A549 (cell line): ENCODE data around the gene C14orf119. TPM values are rescaled to one million over a fixed set of nuclear protein-coding genes. Genes with fewer than 3 reads are reported as not detected.

Source experiments
- ATAC-seq, 2 experiments: fragments of 200-7000 bp in 1 of 2; fragments of >200 bp in 1 of 2; cut with Nextera tagmentation in 1 of 2; cut with Tn5 transposase in 1 of 2; 3 replicates each; pipeline versions ENCODE4 v1.8.0 to v1.9.1; 2018 to 2020; ENCODE audit warnings: mild to moderate bottlenecking in 1 of 2, moderate library complexity in 1 of 2
- CTCF ChIA-PET: fragments of 300-600 bp; sonication (Branson Sonifier 250); formaldehyde crosslinking; extraction: SDS; loops from one replicate; lab custom pipeline; 2021; ENCODE audit warnings: antibody characterized with exemption, inconsistent platforms; lab: Yijun Ruan, JAX
- POLR2A ChIA-PET: fragments of 350-600 bp; formaldehyde crosslinking; extraction: SDS; loops from one replicate; lab custom pipeline; 2021; ENCODE audit warnings: antibody characterized with exemption, inconsistent platforms; lab: Yijun Ruan, JAX
- DNase-seq, 2 experiments: peaks; one replicate each; pipeline versions ENCODE4 v3.0.0 to v3.0.0-alpha.2; 2011 to 2016; ENCODE audit warnings: low read depth in 1 of 2, low spot score in 1 of 2
- FAIRE-seq: peaks from 2 replicates; lab custom pipeline; 2011; peaks lifted over from hg19 to GRCh38; lab: Jason Lieb, UNC
- H3K27ac ChIP-seq, 2 experiments: fragments of >200 bp; sonication (Bioruptor Twin); formaldehyde crosslinking; 3 replicates each; pipeline ENCODE4 v1.5.1; 2016 to 2017
- H3K4me1 ChIP-seq: fragments of >200 bp; sonication (Bioruptor Twin); formaldehyde crosslinking; 3 replicates; pipeline ENCODE4 v1.6.1; 2016
- H3K4me2 ChIP-seq: fragments of >200 bp; sonication (Bioruptor Twin); formaldehyde crosslinking; 3 replicates; pipeline ENCODE4 v1.6.1; 2016
- H3K4me3 ChIP-seq: fragments of >200 bp; sonication (Bioruptor Twin); formaldehyde crosslinking; 3 replicates; pipeline ENCODE4 v1.5.1; 2016
- H3K9me3 ChIP-seq: fragments of >200 bp; sonication (Bioruptor Twin); formaldehyde crosslinking; 3 replicates; pipeline ENCODE4 v1.6.1; 2016
- ATOH8 ChIP-seq: fragments of 250-450 bp; sonication (Bioruptor Pico); IDR thresholded peaks from 2 replicates; pipeline ENCODE4 v1.5.0; 2020; ENCODE audit warnings: low read depth, mild to moderate bottlenecking, moderate library complexity
- BCL3 ChIP-seq: fragments of >200 bp; sonication (Bioruptor Twin); formaldehyde crosslinking; IDR thresholded peaks from 3 replicates; pipeline ENCODE4 v1.6.1; 2016
- CEBPB ChIP-seq, 2 experiments: fragments of >200 bp in 1 of 2; sonication (Bioruptor Twin) in 1 of 2; formaldehyde crosslinking in 1 of 2; IDR thresholded peaks; 2 replicates each; pipeline ENCODE4 v1.6.1; 2012 to 2016
- EHMT2 ChIP-seq: fragments of 200-600 bp; sonication (generic); IDR thresholded peaks from 2 replicates; pipeline ENCODE4 v1.6.1; 2016; ENCODE audit warnings: antibody characterized with exemption, low read depth, mild to moderate bottlenecking, moderate library complexity
- EP300 ChIP-seq, 2 experiments: fragments of >200 bp; sonication (Bioruptor Twin); formaldehyde crosslinking; IDR thresholded peaks; 2 replicates in 1 of 2; 3 replicates in 1 of 2; pipeline ENCODE4 v1.6.1; 2016 to 2017
- FOSB ChIP-seq: fragments of 250-450 bp; sonication (Bioruptor Pico); IDR thresholded peaks from 2 replicates; pipeline ENCODE4 v1.5.0; 2020; ENCODE audit warnings: mild to moderate bottlenecking, moderate library complexity
- FOXS1 ChIP-seq: fragments of 250-450 bp; sonication (Bioruptor Pico); IDR thresholded peaks from 2 replicates; pipeline ENCODE4 v1.5.0; 2020; ENCODE audit warnings: mild to moderate bottlenecking, moderate library complexity
- HDAC2 ChIP-seq: fragments of 200-600 bp; sonication (generic); IDR thresholded peaks from 2 replicates; pipeline ENCODE4 v1.6.1; 2016
- MAZ ChIP-seq: fragments of 150-350 bp; IDR thresholded peaks from 2 replicates; pipeline ENCODE4 v1.6.1; 2014; ENCODE audit warnings: antibody characterized with exemption, low read depth, low read length, borderline replicate concordance
- PBX3 ChIP-seq: IDR thresholded peaks from 2 replicates; pipeline ENCODE4 v1.6.1; 2012
- PHF8 ChIP-seq: fragments of 200-600 bp; sonication (generic); IDR thresholded peaks from 2 replicates; pipeline ENCODE4 v1.6.1; 2016; ENCODE audit warnings: low read depth, mild to moderate bottlenecking, antibody characterized with exemption, moderate library complexity, borderline replicate concordance
- POLR2AphosphoS2 ChIP-seq: conservative IDR thresholded peaks from 2 replicates; pipeline ENCODE4 v1.6.1; 2012; ENCODE audit warnings: low read length, improper control_type of control experiment, inconsistent platforms
- RFX5 ChIP-seq: fragments of 450-650 bp; IDR thresholded peaks from 2 replicates; pipeline ENCODE4 v1.7.1; 2014; ENCODE audit warnings: antibody characterized with exemption, mild to moderate bottlenecking, moderate library complexity
- SREBF2 ChIP-seq: fragments of 450-650 bp; IDR thresholded peaks from 2 replicates; pipeline ENCODE4 v1.6.1; 2014; ENCODE audit warnings: mild to moderate bottlenecking, moderate library complexity
- TFCP2L1 ChIP-seq: fragments of 250-450 bp; sonication (Bioruptor Pico); IDR thresholded peaks from 2 replicates; pipeline ENCODE4 v1.5.0; 2021; ENCODE audit warnings: mild to moderate bottlenecking
- ZNF302 ChIP-seq: fragments of 250-450 bp; sonication (Bioruptor Pico); IDR thresholded peaks from 2 replicates; pipeline ENCODE4 v1.9.0; 2021; ENCODE audit warnings: inconsistent platforms, mild to moderate bottlenecking, moderate library complexity
- WGBS: methylation state at CpG from one replicate; pipeline ENCODE4 v1.1.6; 2017; ENCODE audit errors: missing lambda C conversion rate; 5-methylcytosine and 5-hydroxymethylcytosine counted together
- polyA plus RNA-seq, 4 experiments: library from polyadenylated mRNA; depleted of rRNA in 3 of 4; stranded (reverse); fragments of >200 nt; fragmentation: RNase III in 1 of 4; extraction: RNeasy Plus Mini Kit Qiagen cat#74134 plus additional on column Dnase treatment in 1 of 4; gene quantifications; 2 replicates in 3 of 4; 3 replicates in 1 of 4; pipeline ENCODE4 v1.2.3, GENCODE V29; 2011 to 2017

The C14orf119 gene
- polyA plus RNA-seq, 2 of the 4 experiments (the other 2 are of a cell fraction), result 82.5 to 102 TPM

- H3K4me1 ChIP-seq, result peaks cover 24% of the 10 kb centered on the region
- no peak overlapping the region for H3K27ac ChIP-seq
- H3K4me2 ChIP-seq, result no peak overlapping the region
- CTCF ChIA-PET, result interaction anchor here (0.6 to 24.2 kb wide), 15 partner anchors 10 to 215 kb away, joined by 3 to 848 read pairs (median 17); partner anchors contain the start of genes ACIN1, C14orf119, CDH24 and SLC7A8
- POLR2A ChIA-PET, result interaction anchor here (0.9 kb wide), 1 partner anchor 16 kb away, joined by 4 read pairs; the partner anchor contains the start of gene ACIN1
- FAIRE-seq, result no peak
- H3K4me3 ChIP-seq, result no peak overlapping the region
- H3K9me3 ChIP-seq, result no peaks in the 10 kb centered on the region
- WGBS, result 31% methylated on average over 5 of the region's 5 CpGs
- TF ChIP-seq HDAC2 (no peak), RFX5 (no peak)
- DNase-seq, result no peak
- no peak for ATAC-seq
These were observed 15.5 kb downstream of the C14orf119 start for GRCh38 chr14:23110579-23111365.

- Histone ChIP-seq H3K4me2 (no peak overlapping the region), H3K4me3 (no peak overlapping the region), H3K4me1 (peaks cover 26% of the 10 kb centered on the region), H3K9me3 (no peaks in the 10 kb centered on the region), H3K27ac (no peak overlapping the region)
- ATAC-seq, result no peak
- no peak for TF ChIP-seq ZNF302 (CRISPR knock-in tag)
- no peak for TF ChIP-seq POLR2AphosphoS2
- TF ChIP-seq PBX3, result no peak
- no peak for TF ChIP-seq PHF8
- TF ChIP-seq TFCP2L1 (CRISPR knock-in tag), result no peak
- no peak for TF ChIP-seq FOXS1 (CRISPR knock-in tag)
- TF ChIP-seq SREBF2, result no peak
- no peak for TF ChIP-seq BCL3
- no peak for TF ChIP-seq ATOH8 (CRISPR knock-in tag)
- TF ChIP-seq CEBPB (IDR thresholded peaks at IDR 0.05), result no peak
- TF ChIP-seq EHMT2, result no peak
- TF ChIP-seq MAZ, result no peak
- TF ChIP-seq EP300 (IDR thresholded peaks at IDR 0.05), result no peak
- no peak for TF ChIP-seq FOSB (CRISPR knock-in tag)
- CTCF ChIA-PET, result interaction anchor here (1.2 to 24.2 kb wide), 10 partner anchors 8 to 213 kb away, joined by 3 to 848 read pairs (median 28); partner anchors contain the start of genes ACIN1, C14orf119 and SLC7A8
- DNase-seq, result no peak
- POLR2A ChIA-PET, result interaction anchor here (1.1 kb wide), 1 partner anchor 18 kb away, joined by 3 read pairs; the partner anchor contains the start of genes ACIN1 and C14orf119
- 73% methylated on average over 12 of the region's 12 CpGs for WGBS
- no peak for FAIRE-seq
These were observed 17.3 kb downstream of the C14orf119 start for GRCh38 chr14:23112359-23113178.
